NOMO-1 treated with dmso at 0.1 percent for 144 hours (cell line): ENCODE results near the gene PTRH1.

Experiments used
- DNase-seq: peaks from one replicate; lab custom pipeline; 2025; ENCODE audit not compliant: unreplicated experiment; lab: John Stamatoyannopoulos, UW

The PTRH1 gene

DNA sequence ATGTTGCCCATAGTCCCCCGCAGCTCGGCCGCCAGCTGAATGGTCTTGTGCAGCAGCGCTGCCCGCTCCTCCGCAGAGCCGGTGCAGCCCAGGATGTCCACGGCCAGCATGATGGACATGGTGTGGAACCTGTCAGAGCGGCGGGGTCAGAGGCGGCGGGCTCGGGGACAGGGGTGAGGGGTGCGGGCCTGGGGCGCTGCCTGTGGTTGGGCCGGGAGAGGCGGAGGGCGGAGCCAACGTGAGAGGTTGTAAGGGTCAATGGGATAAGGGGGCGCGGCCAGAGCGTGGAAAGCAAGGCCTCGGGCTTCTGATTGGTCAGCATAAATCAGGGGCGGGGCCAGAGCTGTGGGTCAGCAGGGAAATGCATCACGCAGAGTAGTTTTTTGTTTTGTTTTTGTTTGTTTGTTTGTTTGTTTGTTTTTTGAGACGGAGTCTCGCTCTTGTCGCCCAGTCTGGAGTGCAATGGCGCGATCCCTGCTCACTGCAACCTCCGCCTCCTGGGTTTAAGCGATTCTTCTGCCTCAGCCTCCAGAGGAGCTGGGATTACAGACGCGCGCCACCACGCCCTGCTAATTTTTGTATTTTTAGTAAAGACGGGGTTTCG lies 26.5 kb upstream of the PTRH1 start:
- DNase-seq: no peak

GRCh38 chr9:127739614-127740330 lies 24.3 kb upstream of the PTRH1 start:
- no peak for DNase-seq

DNA sequence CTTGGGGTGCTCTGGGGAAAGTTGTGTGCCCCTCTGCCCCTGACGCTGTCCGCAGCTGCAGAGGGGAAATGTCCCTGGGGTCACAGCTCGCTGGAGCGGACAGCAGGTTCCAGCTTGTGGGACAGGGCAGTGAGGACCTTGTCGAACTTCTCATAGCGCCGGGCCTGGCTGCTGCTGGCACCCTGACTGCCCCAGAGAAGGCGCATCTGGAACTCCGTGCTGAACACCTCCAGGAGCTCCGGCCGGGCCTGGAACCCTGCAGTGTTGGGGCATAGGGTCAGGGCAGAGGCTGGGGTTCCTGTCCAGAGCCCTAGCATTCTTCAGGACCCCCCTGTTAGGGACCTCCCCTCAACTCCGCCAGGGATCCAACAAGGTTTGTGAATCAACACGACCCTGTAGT lies 23.2 kb upstream of the PTRH1 start:
- no peak for DNase-seq

GRCh38 chr9:127735530-127736185 lies 20.2 kb upstream of the PTRH1 start:
- DNase-seq: no peak

DNA sequence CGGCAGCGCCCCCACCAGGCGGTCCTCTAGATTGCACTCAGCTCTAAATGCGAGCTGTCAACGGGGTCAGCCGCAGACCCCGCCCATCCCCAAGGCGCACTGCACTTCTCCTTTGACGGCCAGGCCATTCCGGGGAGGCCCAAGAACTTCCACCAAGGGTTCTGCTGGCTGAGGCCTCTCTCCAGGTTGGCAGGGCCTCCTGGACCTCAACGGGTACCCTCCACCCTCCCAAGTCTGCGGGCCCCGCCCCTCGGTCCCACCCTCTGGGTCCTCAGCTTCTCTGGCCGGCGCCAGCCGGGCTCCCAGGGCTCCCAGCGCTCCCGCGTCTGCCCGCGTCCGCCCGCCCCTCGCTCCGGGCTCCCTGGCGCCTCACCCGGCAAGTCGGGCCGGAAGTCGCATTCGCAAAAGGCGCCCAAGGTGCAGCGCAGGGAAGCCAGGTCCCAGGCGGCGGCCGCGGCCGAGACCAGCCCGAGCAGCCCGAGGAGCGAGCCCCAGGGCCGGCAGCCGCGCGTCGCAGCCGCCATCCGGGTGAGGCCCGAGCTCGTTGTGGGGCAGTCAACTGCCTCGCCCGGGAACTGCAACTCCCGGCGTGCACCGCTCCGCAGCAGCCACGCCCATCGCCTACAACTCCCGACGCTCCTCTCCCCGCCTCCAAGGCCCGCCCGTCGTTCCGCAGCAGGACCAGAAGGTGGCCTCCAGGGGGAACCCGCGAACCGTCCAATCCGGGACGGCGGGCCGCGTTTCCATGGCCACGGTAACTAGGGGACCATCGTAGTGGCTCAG lies 19.5 kb upstream of the PTRH1 start, which contains the start of gene TOR2A:
Gene TOR2A (minus strand): TSS at position 548 of the 783 bp plus-strand sequence. CDS start 24 bp downstream, at position 524.
- DNase-seq: peak; percentile 98

DNA sequence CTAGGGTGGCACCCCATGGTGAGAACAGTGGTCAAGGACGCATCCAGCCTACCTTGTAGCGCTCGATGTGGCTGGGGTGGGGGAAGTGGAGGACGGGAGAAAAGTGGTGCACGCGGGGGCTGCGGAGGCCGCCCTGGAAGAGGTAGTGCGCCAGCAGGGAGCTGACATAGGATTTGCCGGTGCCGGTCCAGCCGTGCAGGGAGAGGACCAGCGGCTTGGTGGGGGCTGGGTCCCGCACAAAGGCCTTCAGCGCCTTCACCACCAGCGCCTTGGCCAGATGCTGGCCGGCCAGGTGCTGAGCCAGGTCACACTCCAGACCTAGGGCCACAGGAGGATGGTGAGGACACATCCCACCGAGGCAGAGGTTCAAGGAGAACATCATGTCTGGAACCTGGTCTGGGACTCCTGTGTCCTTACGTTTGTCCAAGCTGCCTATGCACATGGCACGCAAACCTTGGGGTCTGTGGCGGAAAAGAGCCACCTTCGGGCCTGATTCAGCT lies 18.8 kb upstream of the PTRH1 start:
- no peak for DNase-seq

DNA sequence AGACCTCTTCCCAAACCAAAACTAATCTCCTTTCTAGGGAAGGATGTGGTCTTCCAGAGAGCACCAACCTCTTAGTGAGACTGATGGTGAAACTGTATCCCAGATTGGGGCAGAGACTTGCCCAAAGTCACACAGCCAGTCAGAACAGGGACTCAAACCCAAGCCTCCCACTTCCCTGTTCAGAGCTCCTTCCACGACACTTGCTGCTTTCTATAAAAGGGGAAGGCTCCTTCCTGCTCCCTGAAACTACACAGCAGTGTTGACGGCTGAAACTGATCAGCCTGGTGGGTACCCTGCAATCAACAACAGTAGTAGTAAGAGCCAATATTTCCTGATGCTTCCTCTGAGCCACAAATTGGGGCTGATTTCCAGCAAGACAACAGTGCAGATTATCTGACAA lies 18.2 kb upstream of the PTRH1 start:
- peak; percentile 22 for DNase-seq

- no peak for DNase-seq
These were observed 17.0 kb upstream of the PTRH1 start for GRCh38 chr9:127732444-127732843.

GRCh38 chr9:127731938-127732337 lies 16.5 kb upstream of the PTRH1 start:
- no peak for DNase-seq

DNA sequence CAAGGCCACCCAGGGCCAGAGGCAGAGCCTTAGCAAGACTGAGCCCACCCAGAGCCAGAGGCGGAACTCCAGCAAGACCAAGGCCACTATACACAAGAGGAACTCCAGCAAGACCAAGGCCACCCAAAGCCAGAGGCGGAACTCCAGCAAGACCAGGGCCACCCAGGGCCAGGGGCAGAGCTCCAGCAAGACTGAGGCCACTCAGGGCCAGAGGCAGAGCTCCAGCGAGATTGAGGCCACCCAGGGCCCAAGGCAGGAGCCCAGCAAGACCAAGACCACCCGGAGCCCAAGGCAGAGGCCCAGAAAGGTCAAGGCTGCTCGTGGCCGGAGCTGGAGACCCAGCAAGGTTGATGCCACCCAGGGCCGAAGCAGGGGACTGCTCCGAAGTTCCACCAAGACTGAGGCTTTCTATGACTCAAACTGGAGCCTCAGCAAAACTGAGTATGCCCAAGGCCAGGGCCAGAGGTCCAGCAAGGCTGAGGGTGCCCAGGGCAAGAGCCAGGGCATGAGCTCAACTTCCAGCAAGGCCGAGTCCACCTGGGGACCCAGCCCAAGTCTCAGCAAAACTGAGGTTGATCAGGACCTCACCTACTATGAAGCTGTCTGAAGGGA lies 15.4 kb upstream of the PTRH1 start:
- no peak for DNase-seq

DNA sequence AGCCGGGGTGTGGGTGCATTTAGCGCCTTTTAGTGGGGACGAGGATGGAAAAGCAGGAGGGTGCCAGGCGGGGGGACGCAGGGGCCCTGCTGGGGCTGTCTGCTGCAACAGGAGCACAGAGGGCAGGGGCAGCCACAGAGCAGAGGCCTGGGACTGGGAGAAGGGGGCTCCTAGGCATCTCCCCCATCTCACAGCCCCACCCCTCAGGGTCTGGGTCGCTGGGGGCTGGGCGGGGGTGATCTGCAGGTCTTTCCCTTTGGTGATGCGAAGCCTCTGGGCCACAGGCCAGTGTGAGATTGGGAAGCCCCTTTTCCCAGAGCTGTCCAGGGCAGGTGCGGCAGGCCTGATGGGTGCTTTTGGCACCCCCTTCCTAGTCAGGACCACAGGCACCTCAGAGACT lies 14.8 kb upstream of the PTRH1 start:
- no peak for DNase-seq

- no peak for DNase-seq
These were observed 14.2 kb upstream of the PTRH1 start for GRCh38 chr9:127729522-127730256.

DNA sequence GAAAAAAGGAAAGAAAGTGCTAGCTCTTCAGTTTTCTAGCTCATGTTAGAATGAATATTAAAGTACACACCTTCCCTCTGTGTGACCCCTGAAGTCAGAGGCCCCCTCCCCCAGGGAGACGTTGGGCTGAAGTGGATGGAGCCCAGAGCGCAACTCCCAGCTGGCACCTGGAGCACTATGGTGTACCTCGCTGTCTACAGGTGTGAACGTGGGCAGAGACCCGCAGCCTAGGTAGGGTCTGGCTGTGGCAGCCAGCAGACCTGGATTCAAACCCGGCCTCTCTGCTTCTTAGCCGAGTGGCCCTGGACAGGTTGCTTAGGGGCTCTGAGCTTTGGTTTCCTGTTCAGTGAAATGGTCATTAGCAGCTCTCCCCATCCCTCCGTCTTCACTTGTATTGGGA lies 13.3 kb upstream of the PTRH1 start:
- DNase-seq: no peak

GRCh38 chr9:127726871-127727270 lies 11.4 kb upstream of the PTRH1 start:
- DNase-seq: no peak

- DNase-seq: no peak
These were observed 8.5 kb upstream of the PTRH1 start for GRCh38 chr9:127724012-127724411.

DNA sequence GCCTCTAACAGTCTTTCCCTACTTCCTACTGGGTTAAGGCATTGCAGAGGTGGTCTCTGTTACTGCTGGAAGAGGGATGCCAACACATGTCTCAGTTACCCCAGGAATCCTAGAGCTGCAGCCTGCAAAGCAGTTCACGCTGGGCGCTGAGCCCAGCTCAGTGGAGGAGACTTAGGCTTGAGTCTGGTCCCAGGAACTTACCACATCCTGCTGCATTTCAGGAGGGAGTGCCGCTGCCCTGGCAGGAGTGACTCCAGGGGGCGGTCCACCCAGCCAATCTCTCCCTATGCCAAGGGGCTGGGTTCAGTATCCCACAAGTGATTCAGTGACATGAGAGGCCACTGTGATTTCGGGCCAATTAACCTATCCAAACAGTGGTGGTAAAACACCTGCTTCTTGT lies 8.0 kb upstream of the PTRH1 start:
- DNase-seq: no peak

DNA sequence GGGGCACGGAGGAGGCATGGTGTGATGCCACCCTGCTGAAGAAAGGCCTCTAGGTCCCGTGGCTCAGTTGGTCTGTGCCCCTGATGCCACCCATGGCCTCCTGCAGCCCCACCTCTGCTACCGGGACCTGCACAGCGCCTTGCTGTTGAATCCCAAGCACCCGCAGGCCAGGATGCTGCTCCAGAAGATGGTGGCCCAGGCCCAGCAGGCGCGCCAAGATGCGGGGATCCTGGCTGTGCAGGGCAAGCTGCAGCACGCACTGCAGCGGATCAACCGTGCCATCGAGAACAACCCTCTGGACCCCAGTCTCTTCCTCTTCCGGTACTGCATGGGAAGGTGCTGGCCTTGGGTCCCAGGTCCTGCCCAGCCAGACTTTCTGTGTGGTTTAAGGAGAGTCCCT lies 7.5 kb upstream of the PTRH1 start:
- DNase-seq: no peak

DNA sequence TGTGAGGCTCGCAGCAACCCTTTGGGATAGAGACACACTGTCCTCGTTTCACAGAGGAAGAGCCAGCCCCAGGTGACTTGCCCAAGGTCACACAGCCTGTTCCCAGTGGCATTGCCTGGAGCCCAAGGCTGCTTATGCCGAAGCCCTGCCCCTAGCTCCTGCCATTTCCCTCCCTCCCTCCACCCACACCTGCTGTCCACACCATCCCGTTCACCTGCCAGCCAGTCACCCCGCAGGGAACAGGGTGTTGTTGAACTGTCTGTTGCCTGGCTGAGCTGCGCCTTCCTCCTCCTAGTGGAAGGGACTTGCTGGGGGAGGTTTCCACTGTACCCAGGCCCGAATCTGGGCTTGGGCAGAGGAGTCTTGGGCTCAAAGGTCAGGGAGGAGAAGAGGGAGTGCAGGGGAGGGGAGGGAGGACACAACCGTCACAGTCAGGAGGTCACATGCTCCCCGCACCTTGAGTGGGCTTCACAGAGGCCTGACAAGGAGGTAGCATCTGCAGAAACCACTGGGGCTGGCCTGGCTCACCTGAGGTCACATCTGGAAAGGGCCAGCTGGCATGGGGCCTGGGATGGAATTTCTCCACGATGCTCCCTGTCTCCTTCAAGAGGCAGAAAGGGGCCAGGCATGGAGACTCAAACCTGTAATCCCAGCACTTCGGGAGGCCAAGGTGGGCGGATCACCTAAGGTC lies 6.7 kb upstream of the PTRH1 start:
- DNase-seq: no peak

GRCh38 chr9:127721391-127721821 lies 5.9 kb upstream of the PTRH1 start:
- DNase-seq: no peak

GRCh38 chr9:127720865-127721227 lies 5.4 kb upstream of the PTRH1 start:
- no peak for DNase-seq
